OCI-LY7 (cell line): ENCODE data around the gene NCBP1. TPM values are rescaled to one million over a fixed set of nuclear protein-coding genes. Genes with fewer than 3 reads are reported as not detected.

Source experiments
- BruUV-seq: library from RNA; stranded (reverse); fragments of 400-500 nt; replicated peaks from 2 replicates; lab custom pipeline; 2021; lab: Mats Ljungman, UMichigan
- CTCF ChIA-PET: fragments of 300-600 bp; sonication (Branson Sonifier 250); formaldehyde crosslinking; loops from one replicate; lab custom pipeline; 2022; ENCODE audit warnings: antibody characterized with exemption; ENCODE audit not compliant: unreplicated experiment; lab: Charles Lee
- POLR2A ChIA-PET: fragments of 300-600 bp; sonication (Branson Sonifier 250); formaldehyde crosslinking; loops from one replicate; lab custom pipeline; 2022; ENCODE audit warnings: antibody characterized with exemption; lab: Charles Lee
- DNase-seq: peaks from one replicate; pipeline ENCODE4 v3.0.0-alpha.2; 2015; ENCODE audit warnings: low spot score
- H2AFZ ChIP-seq: fragments of 200-600 bp; sonication (generic), shearing (Covaris generic); 2 replicates; pipeline ENCODE4 v1.6.1; 2014; ENCODE audit warnings: mild to moderate bottlenecking, antibody characterized with exemption, low read length, moderate library complexity
- H3K27ac ChIP-seq: fragments of 200-600 bp; sonication (generic); 2 replicates; pipeline ENCODE4 v1.5.1; 2014; ENCODE audit warnings: mixed run types, low read depth, mild to moderate bottlenecking, moderate library complexity, low read length, inconsistent platforms; ENCODE audit not compliant: poor library complexity, severe bottlenecking
- H3K36me3 ChIP-seq: fragments of 200-600 bp; sonication (generic); 2 replicates; pipeline ENCODE4 v1.6.1; 2014; ENCODE audit warnings: mild to moderate bottlenecking, antibody characterized with exemption, low read length, moderate library complexity, mixed read lengths; ENCODE audit not compliant: insufficient read depth
- H3K4me1 ChIP-seq: fragments of 200-600 bp; sonication (generic); 2 replicates; pipeline ENCODE4 v1.5.1; 2014; ENCODE audit warnings: mild to moderate bottlenecking, low read length; ENCODE audit not compliant: insufficient read depth, poor library complexity, severe bottlenecking
- H3K4me2 ChIP-seq: fragments of 200-600 bp; sonication (generic); 2 replicates; pipeline ENCODE4 v1.6.1; 2014; ENCODE audit warnings: mild to moderate bottlenecking, low read length
- H3K4me3 ChIP-seq: fragments of 200-600 bp; sonication (generic); 2 replicates; pipeline ENCODE4 v1.5.1; 2014; ENCODE audit warnings: mild to moderate bottlenecking, low read depth, low read length; ENCODE audit not compliant: poor library complexity, severe bottlenecking
- H3K79me2 ChIP-seq: fragments of 200-600 bp; sonication (generic); 2 replicates; pipeline ENCODE4 v1.6.1; 2016; ENCODE audit warnings: low read depth, mild to moderate bottlenecking, low read length, moderate library complexity, mixed read lengths; ENCODE audit not compliant: insufficient read depth
- H3K9me2 ChIP-seq: fragments of 200-600 bp; sonication (generic); 2 replicates; pipeline ENCODE4 v1.6.1; 2016; ENCODE audit warnings: mild to moderate bottlenecking, low read length, mixed read lengths; ENCODE audit not compliant: insufficient read depth
- H3K9me3 ChIP-seq: fragments of 200-600 bp; sonication (generic); 2 replicates; pipeline ENCODE4 v1.6.1; 2014; ENCODE audit warnings: mild to moderate bottlenecking, mixed run types, low read length, mixed read lengths
- H4K20me1 ChIP-seq: fragments of 200-600 bp; sonication (generic); 2 replicates; pipeline ENCODE4 v1.6.1; 2014; ENCODE audit warnings: mild to moderate bottlenecking, antibody characterized with exemption, low read length, moderate library complexity, mixed read lengths; ENCODE audit not compliant: insufficient read depth
- EZH2phosphoT487 ChIP-seq: fragments of 200-600 bp; sonication (generic); IDR thresholded peaks from 2 replicates; pipeline ENCODE4 v1.6.1; 2018; ENCODE audit warnings: low read depth, borderline replicate concordance, mild to moderate bottlenecking, mixed run types, antibody characterized with exemption, low read length, moderate library complexity, mixed read lengths
- intact Hi-C: fragments of 100-400 bp; cut with micrococcal nuclease; formaldehyde crosslinking; loops from one replicate; pipeline ENCODE4 v1.10.0; 2022; ENCODE audit not compliant: unreplicated experiment
- total RNA-seq, 2 experiments: library from RNA; depleted of rRNA in 1 of 2; stranded (reverse); fragments of >200 nt in 1 of 2; shearing (Covaris generic) in 1 of 2; gene quantifications; 2 replicates each; pipeline ENCODE4 v1.2.3, GENCODE V29; 2014 to 2022
- TF ChIP-seq, protein P1 (sequence below): fragments of 200-600 bp; sonication (generic); conservative IDR thresholded peaks from 2 replicates; pipeline ENCODE4 v1.5.1; 2014; ENCODE audit warnings: mild to moderate bottlenecking, antibody characterized with exemption, low read length, moderate library complexity, mixed read lengths

NCBP1 gene
- total RNA-seq, 2 experiments from 2014 or later: 37.8 to 54.7 TPM

DNA sequence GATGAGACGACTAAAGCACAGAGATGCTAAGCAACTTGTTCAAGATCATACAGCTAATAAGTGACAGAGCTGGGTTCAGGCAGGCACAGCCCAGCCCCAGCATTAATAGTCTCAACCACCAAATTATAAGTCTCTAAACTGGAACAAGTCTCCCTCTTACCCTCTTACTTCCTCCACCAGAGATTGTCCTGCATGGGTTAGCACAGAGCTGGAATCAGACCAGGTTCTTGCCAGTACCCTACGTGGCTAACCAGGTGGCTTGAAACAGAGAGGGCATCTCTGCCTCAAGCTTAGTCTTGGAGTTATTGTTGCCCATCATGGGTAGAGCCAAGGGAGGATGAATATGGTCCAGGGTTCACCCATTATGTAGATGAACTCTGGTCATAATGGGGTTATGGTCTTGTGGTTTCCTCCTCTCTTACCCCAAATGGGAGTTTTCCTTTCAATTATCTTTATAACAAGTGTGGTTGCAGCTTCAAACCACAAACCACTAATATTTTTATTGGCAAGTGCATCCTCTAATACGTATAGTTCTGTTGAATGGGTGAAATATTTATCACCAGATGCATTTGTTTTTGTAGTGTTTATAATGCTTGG, 71.8 kb downstream of the NCBP1 start:
- H4K20me1 ChIP-seq: no peaks in the 10 kb centered on the region
- no peak for TF ChIP-seq EZH2phosphoT487
- H2AFZ ChIP-seq: no peak overlapping the region
- no peaks in the 10 kb centered on the region for H3K4me1 ChIP-seq
- H3K79me2 ChIP-seq: no peaks in the 10 kb centered on the region
- no peak overlapping the region for H3K27ac ChIP-seq
- ChIA-PET CTCF (no interaction called here), POLR2A (interaction anchor here (0.6 to 0.9 kb wide), 2 partner anchors 13 to 290 kb away, joined by 3 to 8 read pairs; no protein-coding TSS in a partner anchor)
- intact Hi-C loops: no loop called here
- H3K9me3 ChIP-seq: no peaks in the 10 kb centered on the region
- no peak overlapping the region for H3K4me2 ChIP-seq
- no peak for DNase-seq
- no peaks in the 10 kb centered on the region for H3K36me3 ChIP-seq
- H3K9me2 ChIP-seq: no peaks in the 10 kb centered on the region
- H3K4me3 ChIP-seq: no peak overlapping the region
- no TSS peak for BruUV-seq

DNA sequence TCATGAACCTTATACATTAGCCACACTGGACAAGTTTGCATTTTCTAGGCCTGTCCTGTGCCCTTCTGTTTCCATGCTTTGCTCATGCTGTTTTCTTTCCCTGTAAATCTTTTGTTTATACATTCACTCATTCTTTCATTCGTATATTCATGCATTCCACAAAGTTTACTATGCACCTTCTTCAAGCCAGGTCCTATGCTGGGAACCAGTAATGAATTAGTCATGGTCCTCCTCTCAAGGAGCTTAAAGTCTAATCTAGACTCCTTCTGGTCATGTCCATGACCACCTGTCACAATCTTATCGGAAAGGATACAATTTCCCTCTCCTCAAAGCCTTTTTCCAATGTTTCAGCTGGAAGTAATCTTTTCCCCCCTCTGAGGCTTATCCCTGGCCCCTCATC, 72.6 kb downstream of the NCBP1 start:
- CTCF ChIA-PET: no interaction called here
- Histone ChIP-seq H3K36me3 (no peaks in the 10 kb centered on the region), H3K4me2 (no peak overlapping the region), H2AFZ (no peak overlapping the region), H3K9me2 (no peaks in the 10 kb centered on the region), H3K79me2 (no peaks in the 10 kb centered on the region), H3K4me1 (no peaks in the 10 kb centered on the region), H3K27ac (no peak overlapping the region), H4K20me1 (no peaks in the 10 kb centered on the region), H3K4me3 (no peak overlapping the region), H3K9me3 (no peaks in the 10 kb centered on the region)
- POLR2A ChIA-PET: no interaction called here
- no peak for DNase-seq
- intact Hi-C loops: no loop called here
- no TSS peak for BruUV-seq
- TF ChIP-seq, protein P1, sequence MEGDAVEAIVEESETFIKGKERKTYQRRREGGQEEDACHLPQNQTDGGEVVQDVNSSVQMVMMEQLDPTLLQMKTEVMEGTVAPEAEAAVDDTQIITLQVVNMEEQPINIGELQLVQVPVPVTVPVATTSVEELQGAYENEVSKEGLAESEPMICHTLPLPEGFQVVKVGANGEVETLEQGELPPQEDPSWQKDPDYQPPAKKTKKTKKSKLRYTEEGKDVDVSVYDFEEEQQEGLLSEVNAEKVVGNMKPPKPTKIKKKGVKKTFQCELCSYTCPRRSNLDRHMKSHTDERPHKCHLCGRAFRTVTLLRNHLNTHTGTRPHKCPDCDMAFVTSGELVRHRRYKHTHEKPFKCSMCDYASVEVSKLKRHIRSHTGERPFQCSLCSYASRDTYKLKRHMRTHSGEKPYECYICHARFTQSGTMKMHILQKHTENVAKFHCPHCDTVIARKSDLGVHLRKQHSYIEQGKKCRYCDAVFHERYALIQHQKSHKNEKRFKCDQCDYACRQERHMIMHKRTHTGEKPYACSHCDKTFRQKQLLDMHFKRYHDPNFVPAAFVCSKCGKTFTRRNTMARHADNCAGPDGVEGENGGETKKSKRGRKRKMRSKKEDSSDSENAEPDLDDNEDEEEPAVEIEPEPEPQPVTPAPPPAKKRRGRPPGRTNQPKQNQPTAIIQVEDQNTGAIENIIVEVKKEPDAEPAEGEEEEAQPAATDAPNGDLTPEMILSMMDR: no peak
- no peak for TF ChIP-seq EZH2phosphoT487

DNA sequence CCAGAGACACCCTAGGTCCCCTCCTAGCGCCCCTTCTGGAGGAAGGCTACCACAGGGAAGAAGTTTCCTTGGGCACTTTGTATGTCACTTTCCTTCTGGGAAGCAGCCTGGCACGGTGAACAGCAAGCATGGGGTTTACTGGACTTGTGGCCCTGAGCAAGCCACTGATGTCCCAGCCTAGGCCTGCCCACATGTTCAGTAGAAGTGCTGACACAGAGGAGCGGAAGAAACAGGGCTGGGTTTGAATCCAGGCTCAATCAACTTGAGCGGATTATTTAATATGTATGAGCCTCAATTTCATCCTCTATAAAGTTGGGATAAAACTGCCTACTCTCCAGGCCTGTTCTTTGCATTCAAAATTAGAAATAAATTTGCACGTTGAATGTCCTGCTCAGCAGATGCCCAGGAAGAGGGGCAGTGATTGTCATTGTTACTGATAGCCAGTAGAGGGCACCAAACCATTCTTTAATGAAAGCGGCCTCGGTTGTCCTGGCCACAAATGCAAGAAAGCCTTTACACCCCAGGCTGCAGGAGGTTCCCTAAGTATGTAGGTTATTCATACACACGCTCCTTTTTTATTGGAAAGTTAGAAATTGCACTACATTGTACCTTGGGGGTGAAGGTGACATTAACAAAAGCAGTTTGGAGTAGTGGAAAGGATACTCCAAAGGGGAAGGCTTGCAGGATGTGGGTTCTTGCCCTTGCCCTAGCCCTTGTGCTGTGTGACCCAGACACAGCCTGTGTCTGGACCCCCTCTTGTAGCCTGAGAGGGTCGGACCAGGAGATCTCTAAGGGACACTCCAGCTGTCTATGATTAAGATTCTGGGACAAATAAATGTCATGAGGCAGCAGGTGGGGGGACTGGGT, 77.0 kb downstream of the NCBP1 start:
- Histone ChIP-seq H3K4me1 (no peaks in the 10 kb centered on the region), H2AFZ (no peak overlapping the region), H3K4me3 (no peak overlapping the region), H3K9me3 (no peaks in the 10 kb centered on the region), H3K79me2 (no peaks in the 10 kb centered on the region), H3K36me3 (no peaks in the 10 kb centered on the region), H3K4me2 (no peak overlapping the region), H3K9me2 (no peaks in the 10 kb centered on the region), H3K27ac (no peak overlapping the region), H4K20me1 (no peaks in the 10 kb centered on the region)
- no TSS peak for BruUV-seq
- intact Hi-C loops: loop anchor here (1.0 kb wide), 1 partner anchor 191 kb away; no protein-coding TSS in a partner anchor
- TF ChIP-seq EZH2phosphoT487: no peak
- TF ChIP-seq, protein P1: peak; percentile 95
- POLR2A ChIA-PET: no interaction called here
- CTCF ChIA-PET: no interaction called here
- peak; percentile 74 for DNase-seq
